H1 (cell line): ENCODE results near the gene CPNE5. TPM values are rescaled to one million over a fixed set of nuclear protein-coding genes. Genes with fewer than 3 reads are reported as not detected.

Experiments used
- NRF1 ChIP-seq: IDR thresholded peaks from 2 replicates; pipeline ENCODE4 v1.6.1; 2011; ENCODE audit warnings: mild to moderate bottlenecking, low read depth, low read length, improper control_type of control experiment
- RAD21 ChIP-seq, 2 experiments: IDR thresholded peaks in 1 of 2; conservative IDR thresholded peaks in 1 of 2; 2 replicates each; pipeline ENCODE4 v1.6.1; 2011; ENCODE audit warnings: low read depth in 2 of 2, low read length in 2 of 2, improper control_type of control experiment in 1 of 2, inconsistent platforms in 1 of 2, mild to moderate bottlenecking in 1 of 2, moderate library complexity in 1 of 2
- SIRT6 ChIP-seq: IDR thresholded peaks from one replicate; pipeline ENCODE4 v1.7.1; 2012; ENCODE audit warnings: low read length, inconsistent platforms
- SP1 ChIP-seq: IDR thresholded peaks from 2 replicates; pipeline ENCODE4 v1.6.1; 2011; ENCODE audit warnings: low read depth, low read length
- polyA plus RNA-seq, 7 experiments: library from polyadenylated mRNA; depleted of rRNA in 3 of 7; stranded (reverse) in 5 of 7; unstranded in 2 of 7; fragments of >200 nt in 5 of 7; fragments of 200-250 nt in 2 of 7; gene quantifications; 1 replicate in 5 of 7; 2 replicates in 1 of 7; 4 replicates in 1 of 7; pipeline versions ENCODE4 v1.2.1 to v1.2.3, GENCODE V29; 2011 to 2013; ENCODE audit warnings: missing spikeins in 2 of 7, mixed read lengths in 2 of 7
- total RNA-seq: library from RNA; stranded (reverse); fragmentation: NEBNext Ultra II Directional; extraction: Animal tissue kit (Norgen Biotek cat#: 25700); gene quantifications from 2 replicates; pipeline ENCODE4 v1.2.1, GENCODE V29; 2021

CPNE5 gene
- total and polyA plus RNA-seq, 2 of the 8 experiments (the other 6 are each of a cell fraction or from before 2014, with no cell fraction given) = 0.88 to 1.8 TPM

DNA sequence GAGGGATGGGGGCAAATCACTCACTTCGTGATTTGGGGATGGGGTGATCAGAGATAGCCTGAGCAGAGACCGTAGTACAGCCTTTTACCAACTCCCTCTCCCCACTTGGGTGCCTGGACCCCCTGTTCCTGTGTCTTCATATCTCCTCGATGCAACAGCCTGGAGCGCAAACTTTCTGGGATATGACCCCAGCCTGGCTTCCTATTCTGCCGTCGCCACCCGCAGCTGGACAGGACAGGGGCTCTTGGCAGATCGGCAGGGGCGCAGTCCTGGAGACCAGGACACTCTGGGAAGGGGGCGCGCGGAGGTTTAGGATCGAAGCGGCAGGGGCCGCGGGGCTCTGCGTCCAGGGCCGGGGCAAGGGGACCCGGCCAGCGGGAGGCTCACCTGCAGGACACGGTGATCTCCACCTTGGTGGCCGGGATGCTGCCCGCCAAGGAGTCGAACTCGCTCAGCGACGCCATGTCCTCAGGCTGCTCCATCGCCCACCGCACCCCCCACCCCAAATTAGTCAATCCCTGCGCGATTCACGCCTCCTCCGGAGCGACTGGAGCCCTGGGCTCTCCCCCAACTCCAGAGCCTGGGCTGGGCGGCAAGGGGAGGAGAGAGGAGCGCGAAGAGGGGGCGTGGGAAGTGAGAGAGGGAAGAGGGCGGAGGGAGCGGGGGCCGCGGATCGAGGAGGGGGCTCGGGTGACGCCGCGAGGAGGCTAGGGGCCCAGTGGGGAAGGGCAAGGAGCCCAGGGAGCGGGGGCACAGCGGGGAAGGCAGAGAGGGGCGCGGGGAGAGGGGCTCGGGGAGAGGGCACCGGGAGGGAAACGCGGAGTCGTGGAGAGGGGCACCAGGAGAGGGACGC, at the start of gene CPNE5 (continued):
- TF ChIP-seq SIRT6 (no peak), NRF1 (no peak), SP1 (no peak), RAD21 (IDR thresholded peaks at IDR 0.05 in 1 of 2, conservative IDR thresholded peaks at IDR 0.05 in 1 of 2; ENCODE audit: low read depth in 2 of 2, low read length in 2 of 2) (no peak)
